ENCODE results near the gene COL18A1.

DNA sequence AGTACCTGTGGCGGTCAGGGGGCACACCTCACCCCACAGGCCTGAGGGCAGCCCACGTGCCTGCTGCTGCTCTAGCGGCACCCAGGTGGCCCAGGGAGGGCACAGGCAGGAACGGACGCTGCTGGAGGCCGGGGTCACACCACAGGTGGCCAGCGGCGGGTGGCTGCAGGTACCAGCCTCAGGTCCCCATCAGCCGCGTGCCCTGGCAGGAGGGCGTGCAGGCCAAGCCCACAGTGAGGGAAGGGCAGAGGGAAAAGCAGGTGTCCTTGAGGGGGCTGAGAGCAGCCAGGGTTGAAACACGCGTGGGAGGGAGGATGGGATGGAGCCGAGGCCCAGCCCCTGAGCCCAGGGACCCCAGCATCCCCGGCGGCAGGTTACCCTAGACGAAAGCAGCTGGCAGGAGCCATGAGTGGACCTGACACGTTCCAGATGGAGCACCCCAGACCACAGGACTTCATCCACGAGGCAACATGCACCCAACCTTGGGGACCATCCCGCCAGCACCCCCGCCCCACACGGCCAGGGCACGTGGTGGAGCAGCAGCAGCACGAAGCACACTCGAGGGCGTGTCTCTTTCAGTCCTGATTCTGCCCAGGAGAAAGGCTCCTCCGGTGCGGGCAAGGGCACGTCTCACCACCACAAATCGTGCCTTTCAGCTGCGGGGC is 133.5 kb downstream of the COL18A1 start:
- TF ChIP-seq, protein P1, sequence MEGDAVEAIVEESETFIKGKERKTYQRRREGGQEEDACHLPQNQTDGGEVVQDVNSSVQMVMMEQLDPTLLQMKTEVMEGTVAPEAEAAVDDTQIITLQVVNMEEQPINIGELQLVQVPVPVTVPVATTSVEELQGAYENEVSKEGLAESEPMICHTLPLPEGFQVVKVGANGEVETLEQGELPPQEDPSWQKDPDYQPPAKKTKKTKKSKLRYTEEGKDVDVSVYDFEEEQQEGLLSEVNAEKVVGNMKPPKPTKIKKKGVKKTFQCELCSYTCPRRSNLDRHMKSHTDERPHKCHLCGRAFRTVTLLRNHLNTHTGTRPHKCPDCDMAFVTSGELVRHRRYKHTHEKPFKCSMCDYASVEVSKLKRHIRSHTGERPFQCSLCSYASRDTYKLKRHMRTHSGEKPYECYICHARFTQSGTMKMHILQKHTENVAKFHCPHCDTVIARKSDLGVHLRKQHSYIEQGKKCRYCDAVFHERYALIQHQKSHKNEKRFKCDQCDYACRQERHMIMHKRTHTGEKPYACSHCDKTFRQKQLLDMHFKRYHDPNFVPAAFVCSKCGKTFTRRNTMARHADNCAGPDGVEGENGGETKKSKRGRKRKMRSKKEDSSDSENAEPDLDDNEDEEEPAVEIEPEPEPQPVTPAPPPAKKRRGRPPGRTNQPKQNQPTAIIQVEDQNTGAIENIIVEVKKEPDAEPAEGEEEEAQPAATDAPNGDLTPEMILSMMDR (optimal IDR thresholded peaks at IDR 0.05 in 1 of 3, IDR thresholded peaks at IDR 0.05 in 1 of 3, conservative IDR thresholded peaks at IDR 0.05 in 1 of 3; ENCODE audit: extremely low read depth in 1 of 3, insufficient read depth in 2 of 3, low read length in 3 of 3), result no peak
- no peak for TF ChIP-seq EZH2 (IDR thresholded peaks at IDR 0.05; ENCODE audit: low read length)

Data from keratinocyte (primary cell).